ENCODE results near the gene JAG1.
A peak's percentile ranks its signal among the peaks of the same experiment; 100 is the strongest.

JAG1 gene

DNA sequence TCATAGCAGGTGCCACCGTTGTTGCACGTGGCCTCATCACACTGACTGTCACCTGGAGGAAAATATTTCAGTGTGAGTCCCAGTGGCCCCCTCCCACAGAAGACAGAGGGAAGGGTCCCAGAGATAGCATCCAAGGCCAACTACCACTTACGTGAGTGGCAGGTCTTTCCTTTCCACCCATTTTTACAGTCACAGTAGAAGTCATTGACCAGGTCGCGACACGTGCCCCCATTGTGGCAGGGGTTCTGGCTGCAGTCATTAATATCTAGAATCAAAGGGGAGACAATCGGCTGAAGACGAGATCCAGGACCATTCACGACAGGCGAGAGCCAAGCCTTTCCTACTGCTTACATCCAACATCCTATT lies 28.6 kb downstream of the JAG1 start:
- TF ChIP-seq, protein P1, sequence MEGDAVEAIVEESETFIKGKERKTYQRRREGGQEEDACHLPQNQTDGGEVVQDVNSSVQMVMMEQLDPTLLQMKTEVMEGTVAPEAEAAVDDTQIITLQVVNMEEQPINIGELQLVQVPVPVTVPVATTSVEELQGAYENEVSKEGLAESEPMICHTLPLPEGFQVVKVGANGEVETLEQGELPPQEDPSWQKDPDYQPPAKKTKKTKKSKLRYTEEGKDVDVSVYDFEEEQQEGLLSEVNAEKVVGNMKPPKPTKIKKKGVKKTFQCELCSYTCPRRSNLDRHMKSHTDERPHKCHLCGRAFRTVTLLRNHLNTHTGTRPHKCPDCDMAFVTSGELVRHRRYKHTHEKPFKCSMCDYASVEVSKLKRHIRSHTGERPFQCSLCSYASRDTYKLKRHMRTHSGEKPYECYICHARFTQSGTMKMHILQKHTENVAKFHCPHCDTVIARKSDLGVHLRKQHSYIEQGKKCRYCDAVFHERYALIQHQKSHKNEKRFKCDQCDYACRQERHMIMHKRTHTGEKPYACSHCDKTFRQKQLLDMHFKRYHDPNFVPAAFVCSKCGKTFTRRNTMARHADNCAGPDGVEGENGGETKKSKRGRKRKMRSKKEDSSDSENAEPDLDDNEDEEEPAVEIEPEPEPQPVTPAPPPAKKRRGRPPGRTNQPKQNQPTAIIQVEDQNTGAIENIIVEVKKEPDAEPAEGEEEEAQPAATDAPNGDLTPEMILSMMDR (IDR thresholded peaks at IDR 0.05; ENCODE audit: insufficient read depth, low read depth, low read length, missing control alignments), result no peak
- DNase-seq (ENCODE audit: low read depth), result no peak
- H3K4me3 ChIP-seq (ENCODE audit: low read depth, low read length), result no peak overlapping the region

DNA sequence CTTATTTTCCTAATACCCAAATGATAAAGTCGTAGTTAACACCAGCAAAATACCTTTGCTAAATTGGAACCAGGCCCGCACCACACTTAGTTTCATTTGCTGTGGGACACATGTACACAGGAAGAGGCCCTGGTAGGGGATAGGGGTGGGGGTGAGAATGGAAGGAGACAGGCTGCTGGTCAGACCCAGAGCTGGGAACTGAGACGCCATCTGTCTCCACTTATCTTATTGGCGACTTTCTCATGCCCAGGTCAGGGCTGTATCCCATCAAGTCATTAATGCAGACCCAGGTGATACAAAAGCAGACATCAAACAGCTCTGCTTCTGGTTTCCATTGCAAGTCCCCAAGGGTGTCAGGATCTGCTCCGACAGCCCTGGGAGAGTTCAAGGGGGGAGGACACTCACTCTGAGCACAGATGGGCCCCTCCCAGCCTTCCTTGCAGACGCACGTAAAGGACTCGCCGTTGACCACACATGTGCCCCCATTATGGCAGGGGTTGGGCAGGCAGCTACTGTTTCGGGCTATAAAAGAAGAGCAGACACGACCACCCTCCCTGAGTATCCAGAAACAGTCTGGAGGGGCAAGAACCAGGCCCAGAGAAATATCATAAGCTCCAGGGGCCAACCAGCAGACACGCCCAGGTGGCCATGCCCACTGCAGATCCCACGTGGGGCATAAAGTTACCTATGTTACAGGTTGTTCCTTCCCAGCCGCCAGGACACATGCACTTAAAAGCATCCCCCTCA lies 29.2 kb downstream of the JAG1 start:
- peak; percentile 81 for DNase-seq (ENCODE audit: low read depth)
- TF ChIP-seq, protein P1 (IDR thresholded peaks at IDR 0.05; ENCODE audit: insufficient read depth, low read depth, low read length, missing control alignments), result no peak
- H3K4me3 ChIP-seq (ENCODE audit: low read depth, low read length), result no peak overlapping the region

DNA sequence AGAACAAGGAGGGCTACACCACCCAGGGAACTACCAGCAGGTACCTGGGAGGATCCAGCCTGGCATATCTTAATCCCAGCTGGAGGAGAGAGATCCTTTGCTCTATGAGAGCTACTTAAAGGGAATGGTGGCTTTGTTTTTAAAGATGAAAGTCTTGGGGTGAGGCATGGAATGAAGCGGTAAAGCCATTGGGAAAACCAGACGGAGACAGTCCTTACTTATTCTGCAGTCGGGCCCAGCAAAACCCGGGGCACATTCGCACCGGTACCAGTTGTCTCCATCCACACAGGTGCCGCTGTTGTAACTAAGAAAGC lies 30.3 kb downstream of the JAG1 start:
- TF ChIP-seq, protein P1 (IDR thresholded peaks at IDR 0.05; ENCODE audit: insufficient read depth, low read depth, low read length, missing control alignments), result no peak
- DNase-seq (ENCODE audit: low read depth), result no peak
- no peak overlapping the region for H3K4me3 ChIP-seq (ENCODE audit: low read depth, low read length)

DNA sequence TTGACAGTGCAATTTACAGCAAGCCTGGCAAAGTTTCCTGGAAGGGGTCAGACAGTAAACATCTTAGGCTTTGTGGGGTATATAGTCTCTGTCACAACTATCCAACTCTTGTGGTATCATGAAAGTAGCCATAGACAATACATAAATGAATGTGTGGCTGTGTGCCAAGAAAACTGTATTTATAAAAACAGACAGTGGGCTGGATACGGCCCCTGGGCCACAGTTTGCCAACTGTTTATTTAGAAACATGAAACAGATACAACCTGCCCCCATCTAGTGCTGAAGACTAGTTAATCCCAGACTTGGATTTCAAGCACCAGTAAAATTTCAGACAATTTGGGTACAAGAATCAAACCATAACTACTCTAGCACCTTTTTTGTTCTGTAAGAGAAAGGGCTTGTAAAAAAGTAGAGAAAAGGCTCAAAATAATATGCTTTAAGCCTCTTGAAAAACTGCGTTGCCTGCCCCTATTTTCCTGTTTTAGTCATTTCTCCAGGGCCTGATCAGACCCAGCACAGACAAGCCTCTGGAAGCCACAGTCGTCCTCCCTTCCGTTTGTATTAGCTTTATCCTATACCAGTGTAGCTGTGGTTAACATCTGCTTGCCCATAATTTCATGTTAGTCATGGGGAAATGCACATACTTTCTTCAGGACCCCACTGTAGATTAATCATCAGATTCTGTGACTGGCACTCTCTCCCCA lies 30.8 kb downstream of the JAG1 start:
- DNase-seq (ENCODE audit: low read depth), result no peak

DNA sequence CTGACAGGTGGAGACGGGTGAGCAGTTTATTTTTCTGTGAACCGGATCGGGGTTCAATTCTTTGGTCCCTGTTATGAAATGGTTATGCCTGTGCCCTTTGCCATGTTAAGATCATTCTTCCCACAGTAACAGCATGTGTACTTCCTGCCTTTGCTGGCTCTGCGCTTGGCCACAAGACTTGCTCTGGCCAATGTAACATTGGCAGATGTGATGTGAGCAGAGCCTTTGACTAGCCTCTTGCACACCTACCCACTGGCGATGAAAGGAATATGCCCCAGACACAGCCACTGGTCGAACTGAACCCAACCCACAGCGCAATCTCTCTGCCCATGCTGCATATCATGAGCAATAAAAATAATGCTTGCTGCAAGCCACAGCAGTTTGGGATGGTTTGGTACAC lies 31.9 kb downstream of the JAG1 start:
- TF ChIP-seq, protein P1 (IDR thresholded peaks at IDR 0.05; ENCODE audit: insufficient read depth, low read depth, low read length, missing control alignments), result no peak
- no peak overlapping the region for H3K4me3 ChIP-seq (ENCODE audit: low read depth, low read length)
- DNase-seq (ENCODE audit: low read depth), result no peak

More for the DNA sequence above, 30.8 kb downstream of the JAG1 start:
- TF ChIP-seq, protein P1 (IDR thresholded peaks at IDR 0.05; ENCODE audit: insufficient read depth, low read depth, low read length, missing control alignments), result no peak
- no peak overlapping the region for H3K4me3 ChIP-seq (ENCODE audit: low read depth, low read length)

DNA sequence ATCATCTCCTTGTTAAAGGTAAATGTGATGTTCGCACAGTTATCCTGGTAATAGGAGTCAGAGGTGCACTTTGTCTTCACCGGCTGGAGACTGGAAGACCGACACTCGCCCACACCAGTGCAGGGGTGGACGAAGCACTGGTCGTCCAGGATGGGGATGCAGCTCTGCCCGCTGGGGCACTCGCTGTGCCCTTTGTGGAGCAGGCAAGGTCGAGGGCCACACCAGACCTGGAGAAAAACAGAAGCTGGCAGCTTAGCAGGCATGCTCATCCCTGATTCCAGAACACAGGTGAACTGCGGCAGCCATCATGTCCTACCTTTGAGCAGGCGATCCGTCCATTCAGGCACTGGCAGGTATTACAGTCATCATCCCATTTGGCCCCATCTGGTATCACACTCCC lies 32.3 kb downstream of the JAG1 start:
- DNase-seq (ENCODE audit: low read depth), result no peak
- TF ChIP-seq, protein P1 (IDR thresholded peaks at IDR 0.05; ENCODE audit: insufficient read depth, low read depth, low read length, missing control alignments), result no peak
- no peak overlapping the region for H3K4me3 ChIP-seq (ENCODE audit: low read depth, low read length)
